Measurements from ENCODE around the gene AHRR.

GRCh38 chr5:464446-464842, 142.9 kb downstream of the AHRR start:
- TF ChIP-seq CTCF (IDR thresholded peaks at IDR 0.05) (no peak), POLR2A (IDR thresholded peaks at IDR 0.05) (no peak)

All from stomach (tissue), 4 donors.